Loucy (cell line): ENCODE results near the gene RMDN2.
"Not testable (repeated sequence)": the region's sequence is repeated elsewhere in the genome, so short reads cannot be mapped to it uniquely, and the experiment has no call there.

Experiments
- H2AFZ ChIP-seq: fragments of 200-600 bp; sonication (generic); 2 replicates; pipeline ENCODE4 v1.6.0; 2016; ENCODE audit warnings: antibody characterized with exemption, mild to moderate bottlenecking, low read length, moderate library complexity
- H3F3A ChIP-seq: fragments of 200-600 bp; 2 replicates; pipeline ENCODE4 v1.6.0; 2016; ENCODE audit warnings: antibody characterized with exemption, low read depth, mild to moderate bottlenecking
- H3K27me3 ChIP-seq: fragments of 200-600 bp; sonication (generic); 2 replicates; pipeline ENCODE4 v1.6.1; 2014; ENCODE audit warnings: low read length, mild to moderate bottlenecking; ENCODE audit not compliant: insufficient read depth, poor library complexity, severe bottlenecking
- H3K36me3 ChIP-seq: fragments of 200-600 bp; sonication (generic); 2 replicates; pipeline ENCODE4 v1.6.1; 2016; ENCODE audit warnings: low read length; ENCODE audit not compliant: insufficient read depth
- H3K4me1 ChIP-seq: fragments of 200-600 bp; sonication (generic); 2 replicates; pipeline ENCODE4 v1.5.1; 2014; ENCODE audit warnings: low read length, mild to moderate bottlenecking; ENCODE audit not compliant: insufficient read depth, poor library complexity, severe bottlenecking
- H3K4me2 ChIP-seq: fragments of 200-600 bp; sonication (generic); 2 replicates; pipeline ENCODE4 v1.6.0; 2014; ENCODE audit warnings: antibody characterized with exemption, low read length, low read depth, mild to moderate bottlenecking; ENCODE audit not compliant: poor library complexity, severe bottlenecking
- H3K4me3 ChIP-seq: fragments of 200-600 bp; sonication (generic); 2 replicates; pipeline ENCODE4 v1.5.1; 2014; ENCODE audit warnings: low read length, mild to moderate bottlenecking, mixed read lengths; ENCODE audit not compliant: poor library complexity, severe bottlenecking
- H3K79me2 ChIP-seq: fragments of 200-600 bp; sonication (generic); 2 replicates; pipeline ENCODE4 v1.6.1; 2014; ENCODE audit warnings: low read length; ENCODE audit not compliant: insufficient read depth
- H3K9ac ChIP-seq: fragments of 200-600 bp; sonication (generic); 2 replicates; pipeline ENCODE4 v1.6.0; 2014; ENCODE audit warnings: mild to moderate bottlenecking, low read depth, low read length, moderate library complexity; ENCODE audit not compliant: poor library complexity, severe bottlenecking
- H3K9me2 ChIP-seq: fragments of 200-600 bp; sonication (generic); replicated peaks from 2 replicates; pipeline ENCODE4 v1.6.1; 2016; ENCODE audit warnings: low read depth, low read length, mixed read lengths
- H3K9me3 ChIP-seq: fragments of 200-600 bp; sonication (generic); 2 replicates; pipeline ENCODE4 v1.6.1; 2014; ENCODE audit warnings: mild to moderate bottlenecking, antibody characterized with exemption, low read length, low read depth; ENCODE audit not compliant: insufficient read depth
- H4K20me1 ChIP-seq: fragments of 200-600 bp; sonication (generic); 2 replicates; pipeline ENCODE4 v1.6.0; 2014; ENCODE audit warnings: antibody characterized with exemption, low read length, mild to moderate bottlenecking; ENCODE audit not compliant: insufficient read depth, poor library complexity, severe bottlenecking
- CTCF ChIP-seq: fragments of 200-600 bp; sonication (generic); conservative IDR thresholded peaks from 2 replicates; pipeline ENCODE4 v1.5.1; 2014; ENCODE audit warnings: mild to moderate bottlenecking, antibody characterized with exemption, low read length
- EZH2phosphoT487 ChIP-seq: fragments of 200-600 bp; IDR thresholded peaks from 2 replicates; pipeline ENCODE4 v1.6.1; 2018; ENCODE audit warnings: antibody characterized with exemption, mild to moderate bottlenecking, moderate library complexity, borderline replicate concordance

The RMDN2 gene

GRCh38 chr2:37926635-37927034 is 1.5 kb downstream of the RMDN2 start:
- no peaks in the 10 kb centered on the region for H3K9me2 ChIP-seq
- no peaks in the 10 kb centered on the region for H3K36me3 ChIP-seq
- H3K9ac ChIP-seq, result no peak overlapping the region
- no peaks in the 10 kb centered on the region for H4K20me1 ChIP-seq
- H3F3A ChIP-seq, result no peaks in the 10 kb centered on the region
- no peak overlapping the region for H2AFZ ChIP-seq
- no peak overlapping the region for H3K4me2 ChIP-seq
- no peaks in the 10 kb centered on the region for H3K27me3 ChIP-seq
- no peaks in the 10 kb centered on the region for H3K79me2 ChIP-seq
- no peaks in the 10 kb centered on the region for H3K4me1 ChIP-seq
- no peak for TF ChIP-seq EZH2phosphoT487
- TF ChIP-seq CTCF, result no peak
- H3K9me3 ChIP-seq, result no peaks in the 10 kb centered on the region
- H3K4me3 ChIP-seq, result no peak overlapping the region

- no peaks in the 10 kb centered on the region for H3F3A ChIP-seq
- H4K20me1 ChIP-seq, result no peaks in the 10 kb centered on the region
- H3K4me3 ChIP-seq, result no peak overlapping the region
- no peaks in the 10 kb centered on the region for H3K27me3 ChIP-seq
- TF ChIP-seq CTCF (no peak), EZH2phosphoT487 (no peak)
- no peaks in the 10 kb centered on the region for H3K36me3 ChIP-seq
- no peaks in the 10 kb centered on the region for H3K9me3 ChIP-seq
- H3K4me1 ChIP-seq, result no peaks in the 10 kb centered on the region
- no peak overlapping the region for H3K4me2 ChIP-seq
- H2AFZ ChIP-seq, result no peak overlapping the region
- no peaks in the 10 kb centered on the region for H3K79me2 ChIP-seq
- H3K9me2 ChIP-seq, result no peaks in the 10 kb centered on the region
- no peak overlapping the region for H3K9ac ChIP-seq
Observed at GRCh38 chr2:37928377-37928776, 3.3 kb downstream of the RMDN2 start.

GRCh38 chr2:37930392-37930791 is 5.3 kb downstream of the RMDN2 start:
- H3K4me2 ChIP-seq, H3K36me3 ChIP-seq, H3K27me3 ChIP-seq, H4K20me1 ChIP-seq, H3K9ac ChIP-seq, H3K79me2 ChIP-seq, H2AFZ ChIP-seq, H3K4me1 ChIP-seq, H3K9me3 ChIP-seq, H3K4me3 ChIP-seq, H3K9me2 ChIP-seq, H3F3A ChIP-seq: not testable (repeated sequence)

- H3K9me3 ChIP-seq, H3K4me2 ChIP-seq, H3F3A ChIP-seq, H3K36me3 ChIP-seq, H3K27me3 ChIP-seq, H3K4me3 ChIP-seq, H3K9ac ChIP-seq, H3K79me2 ChIP-seq, H4K20me1 ChIP-seq, H3K4me1 ChIP-seq, H3K9me2 ChIP-seq, H2AFZ ChIP-seq: not testable (repeated sequence)
Observed at GRCh38 chr2:37932873-37933272, 7.8 kb downstream of the RMDN2 start.
